ENCODE results near the gene SLC35F3. TPM values are rescaled to one million over a fixed set of nuclear protein-coding genes. Genes with fewer than 3 reads are reported as not detected.

The SLC35F3 gene
- polyA plus RNA-seq, 1 donor = 0.58 TPM

DNA sequence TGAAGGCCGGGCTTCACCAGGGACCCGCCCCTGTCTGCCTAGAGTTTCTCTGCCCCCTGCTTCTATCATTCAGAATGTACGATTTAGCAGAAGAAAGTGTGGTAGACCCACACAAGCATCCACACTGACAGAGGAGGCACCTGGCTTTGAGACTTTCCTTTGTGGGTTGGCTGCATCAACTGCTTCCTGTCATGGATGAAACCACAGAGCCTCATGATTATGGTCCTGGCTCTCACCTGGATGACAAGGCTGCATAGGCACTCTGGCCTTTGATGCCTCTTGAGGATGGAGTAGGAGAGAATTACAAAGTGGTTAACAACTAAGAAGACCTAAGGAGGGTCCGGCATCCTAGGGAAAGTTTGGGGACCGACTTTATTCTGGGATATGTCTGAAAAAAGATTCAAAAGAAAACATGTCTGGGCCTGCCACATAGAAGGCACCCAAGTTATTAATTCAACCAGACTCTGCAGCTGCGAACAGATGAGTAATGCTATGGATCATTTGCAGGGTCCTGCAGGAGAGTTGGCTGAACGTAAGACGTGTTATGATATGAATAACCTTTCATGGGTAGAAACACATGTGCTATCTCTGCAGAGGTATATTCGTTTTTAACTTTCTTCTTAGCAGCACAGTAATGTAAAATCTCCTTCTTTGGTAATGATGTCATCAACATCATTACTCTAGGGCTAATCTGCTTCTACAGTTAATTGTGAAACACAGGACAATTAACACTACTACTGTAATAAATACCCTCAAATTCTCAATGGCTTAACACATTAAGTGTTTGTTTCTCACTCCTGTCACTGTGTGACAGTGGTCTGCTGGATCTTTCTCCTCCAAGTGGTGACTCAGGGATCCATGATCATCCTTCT lies 136.2 kb downstream of the SLC35F3 start:
- no peak for DNase-seq

DNA sequence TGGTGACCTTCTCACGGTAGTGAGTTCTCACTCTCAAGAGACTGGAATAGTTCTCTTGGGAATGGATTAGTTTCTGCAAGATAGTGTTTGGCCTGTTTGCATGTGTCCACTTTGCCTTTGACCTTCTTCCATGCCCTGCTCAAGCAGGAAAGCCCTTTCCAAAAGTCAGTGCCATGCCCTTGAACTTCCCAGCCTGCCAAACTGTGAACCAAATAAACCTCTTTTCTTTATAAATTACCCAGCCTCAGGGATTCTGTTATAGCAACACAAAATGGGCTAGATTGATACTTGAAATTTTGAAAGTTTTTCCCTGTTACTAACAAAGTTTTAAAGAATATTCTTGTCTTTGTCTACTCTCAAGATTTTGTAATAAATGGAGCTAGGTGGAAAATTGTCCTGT lies 139.6 kb downstream of the SLC35F3 start:
- DNase-seq = no peak

DNA sequence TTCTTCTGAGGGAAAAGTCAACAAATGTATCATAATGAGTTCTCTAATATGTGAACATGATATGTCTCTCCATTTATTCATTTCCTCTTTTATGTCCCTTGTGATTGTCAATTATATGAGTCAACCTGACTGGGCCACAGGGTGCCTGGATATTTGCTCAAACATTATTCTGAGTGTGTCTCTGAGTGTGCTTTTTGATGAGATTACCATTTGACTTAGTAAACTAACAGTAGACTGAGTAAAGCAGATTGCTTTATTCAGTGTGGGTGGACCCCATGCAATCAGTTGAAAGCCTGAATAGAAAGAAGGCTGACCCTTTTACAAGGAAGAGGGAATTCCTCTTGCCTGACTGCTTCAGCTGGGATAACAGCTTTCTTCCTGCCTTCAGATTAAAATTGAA lies 142.6 kb downstream of the SLC35F3 start:
- DNase-seq = no peak

DNA sequence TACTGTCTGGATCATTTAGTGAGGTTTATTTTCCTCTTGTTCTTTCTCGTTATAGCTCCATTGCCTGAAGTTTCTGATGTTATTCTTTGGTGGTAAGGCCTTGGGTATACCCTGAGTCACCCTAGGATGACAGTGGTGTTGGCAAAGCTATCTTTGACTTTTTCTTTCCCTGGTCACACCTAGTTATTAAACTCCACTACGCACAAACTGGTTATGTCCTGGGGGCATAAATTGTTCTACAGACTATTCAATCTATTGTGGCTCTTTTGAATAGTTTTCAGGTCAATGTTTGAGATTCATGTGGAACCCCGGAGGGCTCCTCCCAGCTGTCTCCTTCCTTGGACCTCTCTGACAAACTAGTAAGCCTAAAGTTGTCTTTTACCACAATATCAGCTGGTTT lies 157.7 kb downstream of the SLC35F3 start:
- no peak for DNase-seq

DNA sequence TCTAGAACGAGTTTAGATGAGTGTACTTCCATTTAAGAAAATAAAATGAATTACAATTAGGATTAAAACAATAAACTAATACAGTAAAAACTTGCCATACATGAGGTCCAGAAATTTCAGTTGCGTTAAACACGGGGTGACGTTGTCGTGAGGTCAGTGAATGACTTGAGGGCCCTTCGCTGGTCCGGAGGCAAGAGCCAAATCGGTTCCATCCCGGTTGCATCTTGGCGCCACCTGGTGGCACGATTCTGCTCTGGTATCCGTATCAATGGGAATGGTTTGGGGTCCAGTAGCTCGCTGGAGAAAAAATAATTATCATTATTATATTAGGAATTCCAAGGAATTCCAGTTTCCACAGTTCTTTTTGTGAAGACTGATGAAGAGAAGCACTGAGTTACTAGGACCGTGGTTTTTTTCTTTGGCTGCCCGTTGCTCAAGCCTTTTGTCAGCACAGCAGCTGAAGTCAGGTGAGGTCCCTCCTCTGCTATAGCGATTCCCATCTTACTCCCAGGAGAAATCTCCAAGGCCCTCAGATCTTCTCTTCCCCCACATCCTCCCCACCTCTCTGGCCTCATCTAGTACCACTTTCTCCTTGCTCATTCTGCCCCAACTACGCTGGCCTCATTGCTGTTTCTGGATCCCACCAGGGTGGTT lies 161.4 kb downstream of the SLC35F3 start:
- peak; percentile 19 for DNase-seq

DNA sequence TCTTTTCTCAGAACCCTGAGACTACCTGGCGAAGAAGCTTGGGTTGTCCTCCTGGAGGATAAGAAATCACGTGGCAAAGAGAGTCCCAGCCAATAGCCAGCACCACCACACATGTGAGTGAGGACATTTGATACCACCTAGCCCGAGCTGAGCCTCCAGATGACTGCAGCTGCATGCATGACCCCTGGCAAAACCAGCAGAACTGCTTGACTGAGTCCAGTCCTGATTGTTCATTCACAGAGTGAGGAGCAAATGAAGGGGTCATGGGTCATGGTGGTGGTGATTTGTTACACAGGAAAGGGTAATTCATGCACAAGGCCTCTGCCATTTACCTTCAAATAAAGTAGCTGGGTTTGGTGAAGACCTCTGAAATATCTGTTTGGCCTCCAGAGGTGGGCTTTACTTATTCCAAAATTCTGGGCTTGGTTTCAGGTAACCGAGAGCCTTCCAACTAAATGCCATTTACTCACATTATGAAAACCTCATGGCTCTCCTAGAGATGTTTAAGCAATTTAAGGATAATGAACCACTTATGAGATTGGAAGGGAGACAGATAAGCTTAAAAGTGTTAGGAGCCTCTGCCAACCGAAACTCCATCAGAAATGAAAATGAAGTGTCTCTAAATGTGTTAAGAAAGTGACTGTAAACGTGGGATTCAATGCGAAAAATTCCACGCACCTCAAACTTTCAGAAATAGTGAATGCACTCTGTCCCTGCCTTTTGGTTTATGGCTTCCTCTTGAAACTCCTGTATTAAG lies 163.3 kb downstream of the SLC35F3 start:
- DNase-seq = no peak

DNA sequence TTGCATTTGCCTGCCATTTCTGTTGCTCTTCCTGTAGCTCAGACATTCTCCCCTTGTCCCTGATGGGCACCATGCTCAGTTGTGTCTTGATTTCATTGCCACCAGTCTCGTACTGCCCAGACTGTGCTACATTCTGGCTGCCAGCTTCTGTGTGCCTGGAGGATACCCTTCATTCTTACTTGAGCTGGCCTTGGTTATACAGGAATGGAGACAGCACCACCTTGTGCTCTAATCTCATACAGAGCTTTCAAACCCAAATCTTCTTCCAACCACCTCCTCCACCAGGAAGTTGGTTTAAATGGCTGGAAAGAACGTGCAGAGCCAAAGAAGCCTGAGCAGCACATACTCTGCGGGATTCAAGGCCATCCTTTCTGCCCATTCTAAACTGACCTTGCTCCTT lies 165.3 kb downstream of the SLC35F3 start:
- no peak for DNase-seq

DNA sequence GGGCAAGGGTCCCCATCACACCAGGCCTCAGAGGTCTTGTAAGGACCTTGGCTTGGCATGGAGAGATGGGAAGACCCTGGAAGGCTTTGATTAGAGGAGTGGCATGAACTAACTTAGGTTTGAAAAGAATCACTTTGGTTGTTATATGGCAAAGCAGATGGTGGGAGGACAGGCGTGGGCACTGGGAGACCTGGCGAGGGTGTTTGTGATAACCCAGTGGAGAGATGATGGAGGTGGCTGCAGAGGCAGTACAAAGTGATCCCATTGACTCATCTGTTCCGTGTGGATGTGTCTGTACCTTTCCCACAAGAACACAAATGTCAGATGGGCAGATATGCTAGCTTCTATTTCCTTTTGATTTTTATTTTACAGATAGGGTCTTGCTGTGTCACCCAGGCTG lies 168.3 kb downstream of the SLC35F3 start:
- no peak for DNase-seq

DNA sequence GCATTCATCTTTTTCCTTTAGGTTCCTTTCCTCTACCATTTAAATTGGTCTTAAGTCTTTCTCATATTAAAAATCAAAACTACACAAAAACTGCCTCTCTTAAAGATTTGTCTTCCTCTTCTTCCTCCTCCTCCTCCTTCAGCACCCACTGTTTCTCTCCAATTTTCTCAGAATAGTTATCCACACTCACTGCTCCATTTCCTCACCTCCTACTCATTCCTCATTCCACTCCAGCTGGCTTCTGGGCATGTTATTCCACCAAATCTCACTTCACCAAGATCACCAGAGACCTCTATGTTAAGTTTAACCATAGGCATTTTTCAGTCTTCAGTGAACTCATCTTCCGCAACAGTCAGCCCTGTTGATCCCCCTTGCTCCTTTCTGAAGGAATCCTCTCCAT lies 173.7 kb downstream of the SLC35F3 start:
- no peak for DNase-seq

DNA sequence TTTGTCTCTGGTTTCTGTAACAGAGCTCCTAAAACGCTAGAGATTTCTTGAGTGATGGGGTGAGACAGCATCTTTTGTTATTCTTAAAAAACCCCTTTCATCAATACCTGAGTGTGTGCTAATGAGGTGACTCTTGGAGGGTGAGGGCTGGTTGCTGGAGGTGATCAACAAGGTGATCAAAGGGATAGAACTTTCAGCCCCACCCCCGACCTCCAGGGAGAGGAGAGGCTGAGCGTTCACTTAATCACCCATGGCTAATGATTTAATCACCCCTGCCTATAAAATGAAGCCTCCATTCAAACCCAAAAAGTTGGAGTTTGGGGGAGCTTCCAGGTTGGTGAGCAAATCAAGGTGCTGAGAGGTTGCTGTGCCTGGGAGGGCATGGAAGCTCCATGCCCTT lies 175.4 kb downstream of the SLC35F3 start:
- no peak for DNase-seq

DNA sequence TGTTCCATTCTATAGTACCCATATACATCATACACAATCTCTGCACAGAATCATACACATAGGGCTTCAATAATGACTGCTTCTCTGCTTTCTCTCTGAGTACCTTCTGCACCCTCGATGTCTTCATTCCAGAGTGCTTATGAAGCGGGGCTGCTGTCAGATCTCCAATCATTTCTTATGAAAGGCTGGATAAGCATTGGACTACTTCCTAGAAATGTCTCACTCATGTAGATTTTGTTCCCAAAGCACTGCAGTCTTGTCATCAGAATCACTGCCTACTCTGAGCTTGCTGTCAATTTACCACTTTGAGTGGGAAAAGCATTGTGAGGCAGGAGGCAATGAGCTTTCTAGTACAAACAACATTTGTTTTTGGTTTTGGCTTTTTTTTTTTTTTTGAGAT lies 179.0 kb downstream of the SLC35F3 start:
- no peak for DNase-seq

DNA sequence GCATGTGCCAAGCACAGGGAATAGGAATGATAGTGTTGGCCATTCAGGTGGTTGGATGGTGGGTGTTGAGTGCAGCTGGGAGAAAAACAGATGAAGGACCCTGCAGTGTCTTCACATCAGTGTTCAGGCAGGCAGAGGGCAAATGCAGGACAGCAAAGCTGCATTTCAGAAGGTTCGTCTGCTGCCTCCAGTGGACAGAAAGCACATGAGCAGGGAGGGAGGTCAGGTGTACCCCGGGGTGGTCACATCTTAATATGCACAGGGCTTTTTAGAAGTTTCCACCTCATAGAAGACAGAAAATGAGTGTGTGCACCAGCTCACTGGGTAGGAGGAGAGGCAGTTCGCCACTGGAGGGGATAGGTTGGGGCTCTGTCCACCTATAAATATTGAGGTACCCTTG lies 184.9 kb downstream of the SLC35F3 start:
- no peak for DNase-seq

DNA sequence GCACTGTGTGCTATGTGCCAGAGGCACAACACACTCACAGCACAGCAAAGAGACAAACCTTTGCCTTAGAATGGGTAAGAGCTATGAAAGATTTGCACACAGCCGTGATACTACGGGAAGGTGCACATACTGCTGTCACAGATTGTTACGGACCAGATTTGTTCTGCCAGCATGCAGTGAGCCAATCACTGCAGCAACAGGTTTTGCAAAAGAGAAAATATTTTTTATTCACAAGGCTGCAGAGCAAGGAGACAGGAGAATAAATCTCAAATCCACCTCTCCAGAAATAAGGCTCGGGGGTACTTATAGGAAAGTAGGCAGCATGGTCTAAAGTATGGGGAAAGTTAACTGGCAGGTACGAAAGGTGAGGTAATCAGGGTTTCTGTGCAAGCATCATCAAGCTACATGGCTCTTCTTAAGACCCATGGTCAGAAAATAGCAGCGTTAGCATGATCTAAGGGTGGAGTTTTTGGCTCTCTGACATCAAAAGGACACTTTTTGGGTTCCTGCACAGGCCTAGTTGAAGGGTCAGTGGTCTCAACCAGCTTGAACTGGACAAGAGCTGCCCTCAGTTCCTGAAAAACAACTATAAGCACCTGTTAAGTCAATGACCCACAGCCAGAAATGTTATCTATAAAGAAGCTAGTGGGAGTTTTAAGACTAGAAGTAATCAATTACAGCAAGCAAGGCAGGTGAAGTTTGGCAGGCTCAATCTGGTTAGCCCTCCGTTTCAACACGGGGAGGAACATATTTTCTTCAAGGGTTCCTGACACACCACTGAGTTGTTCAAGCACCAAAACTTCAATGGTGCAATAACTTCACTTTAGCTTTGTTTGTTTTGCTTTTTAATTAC lies 186.0 kb downstream of the SLC35F3 start:
- no peak for DNase-seq

DNA sequence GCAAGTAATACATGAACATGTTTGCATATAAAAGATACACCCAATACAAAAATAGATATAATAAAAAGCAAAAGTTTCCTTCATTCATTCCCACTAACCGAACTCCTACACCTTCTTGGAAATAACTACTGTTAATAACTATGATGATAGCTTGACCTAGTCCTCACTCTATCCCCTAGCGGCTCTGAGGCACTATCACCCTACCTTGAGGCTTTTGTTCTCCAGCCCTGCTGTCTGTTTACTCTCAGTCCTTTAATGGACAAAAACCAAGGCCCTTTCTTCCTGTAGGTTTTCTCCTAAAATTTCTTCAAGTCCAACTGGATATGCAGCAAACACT lies 186.6 kb downstream of the SLC35F3 start:
- no peak for DNase-seq

DNA sequence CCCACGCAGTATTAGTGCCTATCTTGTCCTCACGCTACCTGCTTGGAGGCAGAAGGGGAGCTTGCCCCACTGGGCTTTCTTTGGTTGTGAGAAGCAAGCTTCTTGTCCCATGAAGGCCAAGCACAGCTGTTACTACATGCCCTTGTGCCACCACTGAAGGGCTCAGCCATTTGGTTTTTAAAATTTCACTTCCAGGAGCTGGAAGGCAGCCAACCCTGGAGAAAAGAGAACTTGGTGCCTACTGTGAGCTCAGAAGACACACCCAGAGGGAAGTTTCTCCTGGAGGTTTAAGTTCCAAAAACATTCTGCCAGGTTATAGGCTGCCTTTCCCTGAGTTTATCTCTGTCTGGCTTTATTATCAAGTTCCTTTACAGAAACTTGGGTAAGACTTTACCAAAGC lies 187.4 kb downstream of the SLC35F3 start:
- DNase-seq = no peak

DNA sequence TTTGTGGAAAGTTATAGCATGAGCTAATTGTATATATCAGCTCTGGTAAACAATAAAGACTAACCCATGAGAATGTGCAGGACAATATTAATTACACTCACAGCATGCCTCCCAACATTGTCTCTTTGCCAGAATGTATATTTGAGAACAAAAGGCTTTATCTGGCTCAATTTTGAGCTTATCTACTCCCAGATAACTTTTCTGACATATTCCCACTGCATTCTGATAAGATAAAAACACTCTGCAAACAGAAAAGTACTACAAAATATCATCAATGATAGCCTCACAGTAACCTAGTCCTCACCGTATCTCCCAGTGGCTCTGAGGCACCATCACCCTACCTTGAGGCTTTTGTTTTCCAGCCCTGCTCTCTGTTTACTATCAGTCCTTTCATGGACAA lies 188.6 kb downstream of the SLC35F3 start:
- no peak for DNase-seq

DNA sequence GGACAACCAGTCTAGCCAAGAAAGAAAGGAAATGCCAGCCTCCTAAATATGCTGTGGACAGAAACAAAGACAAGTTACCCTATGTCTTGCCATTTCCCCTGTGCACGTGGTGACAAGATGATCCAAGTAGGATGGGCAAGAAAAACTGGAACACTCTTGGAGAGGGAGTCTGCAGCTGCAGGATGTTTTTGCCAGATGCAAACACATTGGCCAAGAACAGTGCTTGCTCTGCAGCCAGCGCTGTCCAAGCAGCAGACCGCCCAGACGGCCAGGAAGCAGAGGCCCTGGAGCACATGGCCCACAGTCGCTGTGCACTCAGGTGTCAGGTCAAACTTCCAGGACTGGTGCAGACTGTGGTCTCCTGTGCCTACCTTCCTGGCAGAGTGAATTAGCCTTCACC lies 189.3 kb downstream of the SLC35F3 start:
- peak; percentile 77 for DNase-seq

DNA sequence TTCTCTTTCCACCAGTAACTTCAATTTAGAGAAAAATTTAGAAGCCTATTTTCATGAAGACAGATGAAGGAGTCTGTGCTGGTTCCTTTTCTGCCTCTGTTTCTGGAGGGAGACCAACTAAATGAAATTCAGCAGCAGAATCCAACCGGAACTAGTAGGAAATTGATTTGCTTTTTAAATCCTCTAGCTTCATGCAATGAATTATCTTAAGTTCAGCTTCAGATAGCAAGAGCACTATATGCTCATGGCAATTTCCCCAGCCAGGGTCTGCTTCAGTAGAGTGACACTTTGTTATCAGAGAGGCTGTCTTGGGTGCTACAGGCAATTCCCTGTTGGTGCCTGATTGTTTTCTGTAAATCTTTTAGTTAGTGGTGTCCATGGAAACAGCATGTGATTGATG lies 189.7 kb downstream of the SLC35F3 start:
- DNase-seq = no peak

DNA sequence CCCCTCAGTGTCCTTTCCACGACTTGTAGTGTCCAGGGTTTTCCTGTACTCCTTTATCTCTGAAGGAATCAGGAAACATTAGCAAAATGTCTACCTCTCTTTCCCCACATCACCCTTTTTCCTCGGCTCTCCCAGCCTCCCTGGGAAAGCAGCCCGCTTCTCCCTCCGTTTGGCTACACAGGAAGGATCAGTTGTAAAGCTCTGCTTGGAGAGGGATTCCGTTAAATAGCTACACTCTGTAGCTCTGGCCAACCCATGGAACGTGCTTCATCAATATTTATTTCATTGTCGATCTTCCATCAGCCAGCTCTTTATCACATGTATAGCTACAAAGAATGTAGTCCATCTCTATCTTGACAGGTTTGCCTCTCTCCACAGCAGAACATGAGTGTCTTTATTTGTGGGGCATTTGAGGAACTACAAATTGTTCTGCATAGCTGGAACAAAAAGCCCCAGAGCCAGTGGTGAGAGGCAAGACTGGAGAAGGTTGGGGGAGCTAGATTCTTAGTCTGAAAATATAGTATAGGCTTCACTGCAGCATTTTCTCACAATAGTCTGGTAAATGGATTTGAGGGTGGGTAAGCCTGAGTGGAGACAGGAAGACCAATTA lies 191.8 kb downstream of the SLC35F3 start:
- DNase-seq = no peak

DNA sequence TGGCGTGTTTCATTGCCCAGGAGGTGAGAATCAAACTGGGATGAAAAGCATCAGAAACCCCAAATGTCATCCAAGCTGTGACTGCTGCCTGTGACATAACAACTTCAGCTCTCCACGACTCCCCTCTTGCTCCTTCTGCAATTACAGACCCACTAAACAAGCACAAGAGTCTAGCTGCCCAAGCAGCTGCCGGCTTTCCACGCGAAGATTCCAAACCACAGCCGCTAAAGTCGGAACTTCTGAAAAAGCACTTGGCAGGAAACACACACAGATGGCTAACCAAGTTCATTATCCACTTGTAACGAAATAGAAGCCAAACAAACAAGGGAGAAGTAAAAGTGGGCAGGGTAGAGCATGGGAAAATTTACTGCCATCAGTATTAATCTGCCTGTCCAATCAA lies 198.1 kb downstream of the SLC35F3 start:
- peak; percentile 53 for DNase-seq

DNA sequence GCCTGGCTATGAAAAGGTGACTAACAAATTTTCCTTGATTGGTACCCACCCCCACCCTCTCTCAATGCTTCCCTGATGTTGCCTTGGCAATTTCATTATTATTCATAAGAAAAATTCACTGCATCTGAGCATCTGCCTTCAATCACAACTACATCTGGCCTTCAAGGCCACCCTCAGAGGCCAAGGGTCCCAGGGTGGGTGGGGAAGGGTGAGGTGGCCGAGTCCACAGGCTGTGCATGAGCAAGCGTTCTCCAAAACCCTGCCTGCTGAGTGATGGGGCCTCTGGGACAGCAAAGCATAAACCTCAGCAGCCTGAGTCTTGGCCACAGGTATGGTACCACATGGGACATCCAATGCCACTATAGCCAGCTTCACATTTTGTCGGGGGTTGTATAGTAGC lies 198.7 kb downstream of the SLC35F3 start:
- no peak for DNase-seq

DNA sequence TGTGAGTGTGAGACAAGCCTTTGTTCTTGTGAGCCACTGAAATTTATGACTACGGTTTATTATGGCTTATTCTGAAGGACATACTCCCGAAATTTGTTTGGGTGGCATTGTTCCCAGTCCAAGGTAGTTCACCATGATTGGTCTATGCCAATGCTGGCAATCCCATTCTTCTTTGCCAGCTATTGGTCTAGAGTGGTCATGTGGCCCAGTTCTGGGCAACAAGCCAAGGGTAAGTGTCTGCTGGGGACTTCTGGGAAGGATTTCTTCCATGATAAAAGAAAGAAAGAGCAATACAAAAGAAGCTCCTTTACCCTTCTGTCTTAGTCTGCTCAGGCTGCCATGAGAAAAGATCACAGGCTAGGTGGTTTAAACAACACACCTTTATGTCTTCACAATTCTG lies 201.6 kb downstream of the SLC35F3 start:
- no peak for DNase-seq
